A673 (cell line): ENCODE data around the gene KCNQ1. TPM values are rescaled to one million over a fixed set of nuclear protein-coding genes. Genes with fewer than 3 reads are reported as not detected.

ENCODE experiments used
- BruUV-seq: library from RNA; stranded (reverse); fragments of 400-500 nt; replicated peaks from 2 replicates; lab custom pipeline; 2021; lab: Mats Ljungman, UMichigan
- CTCF ChIA-PET: fragments of 300-600 bp; sonication (Branson Sonifier 250); formaldehyde crosslinking; loops from one replicate; lab custom pipeline; 2022; ENCODE audit warnings: antibody characterized with exemption; lab: Charles Lee
- POLR2A ChIA-PET: fragments of 300-600 bp; sonication (Branson Sonifier 250); formaldehyde crosslinking; loops from one replicate; lab custom pipeline; 2022; ENCODE audit warnings: antibody characterized with exemption; ENCODE audit not compliant: low non-redundant PET; lab: Charles Lee
- DNase-seq: peaks from one replicate; pipeline ENCODE4 v3.0.0-alpha.2; 2015; ENCODE audit warnings: low spot score
- H3K27ac ChIP-seq: fragments of 200-600 bp; sonication (generic); 2 replicates; pipeline ENCODE4 v1.5.1; 2016; ENCODE audit warnings: mixed run types, low read depth, mild to moderate bottlenecking, mixed read lengths, antibody characterized with exemption, low read length; ENCODE audit not compliant: poor library complexity, severe bottlenecking
- H3K27me3 ChIP-seq: fragments of 200-600 bp; sonication (generic); replicated peaks from 2 replicates; pipeline ENCODE4 v1.6.1; 2017; ENCODE audit warnings: mixed run types, low read depth, mild to moderate bottlenecking, mixed read lengths, antibody characterized with exemption, low read length; ENCODE audit not compliant: insufficient read depth, poor library complexity
- H3K36me3 ChIP-seq: fragments of 200-600 bp; sonication (generic); 2 replicates; pipeline ENCODE4 v1.6.1; 2016; ENCODE audit warnings: mixed run types, mild to moderate bottlenecking, mixed read lengths, antibody characterized with exemption, low read length; ENCODE audit not compliant: insufficient read depth, poor library complexity, severe bottlenecking
- H3K4me1 ChIP-seq: fragments of 200-600 bp; sonication (generic); 2 replicates; pipeline ENCODE4 v1.6.1; 2017; ENCODE audit warnings: mixed run types, mild to moderate bottlenecking, mixed read lengths, antibody characterized with exemption, low read length; ENCODE audit not compliant: insufficient read depth, poor library complexity, severe bottlenecking
- H3K4me3 ChIP-seq: fragments of 200-600 bp; sonication (generic); 2 replicates; pipeline ENCODE4 v1.5.1; 2016; ENCODE audit warnings: low read depth, mixed run types, mild to moderate bottlenecking, mixed read lengths, low read length; ENCODE audit not compliant: poor library complexity, severe bottlenecking
- H3K9me3 ChIP-seq: fragments of 200-600 bp; sonication (generic); 2 replicates; pipeline ENCODE4 v1.6.1; 2016; ENCODE audit warnings: mixed run types, low read depth, mild to moderate bottlenecking, mixed read lengths, antibody characterized with exemption, low read length; ENCODE audit not compliant: poor library complexity, severe bottlenecking
- EZH2 ChIP-seq: fragments of 200-600 bp; sonication (generic); IDR thresholded peaks from 2 replicates; pipeline ENCODE4 v1.6.1; 2017; ENCODE audit warnings: borderline replicate concordance, low read depth, mild to moderate bottlenecking, mixed read lengths, antibody characterized with exemption, low read length; ENCODE audit not compliant: poor library complexity, severe bottlenecking
- intact Hi-C: fragments of 100-400 bp; cut with micrococcal nuclease; formaldehyde crosslinking; loops from one replicate; pipeline ENCODE4 v1.10.0; 2022; ENCODE audit not compliant: unreplicated experiment
- total RNA-seq: library from RNA; stranded (reverse); gene quantifications from 2 replicates; pipeline ENCODE4 v1.2.3, GENCODE V29; 2021
- TF ChIP-seq, protein P1 (sequence below): fragments of 300-800, 200-600 bp; sonication (generic); conservative IDR thresholded peaks from 2 replicates; pipeline ENCODE4 v1.5.1; 2017; ENCODE audit warnings: low read depth, mild to moderate bottlenecking, antibody characterized with exemption, low read length, moderate library complexity, mixed read lengths

The KCNQ1 gene
- total RNA-seq, 1 experiment from 2014 or later = not detected

DNA sequence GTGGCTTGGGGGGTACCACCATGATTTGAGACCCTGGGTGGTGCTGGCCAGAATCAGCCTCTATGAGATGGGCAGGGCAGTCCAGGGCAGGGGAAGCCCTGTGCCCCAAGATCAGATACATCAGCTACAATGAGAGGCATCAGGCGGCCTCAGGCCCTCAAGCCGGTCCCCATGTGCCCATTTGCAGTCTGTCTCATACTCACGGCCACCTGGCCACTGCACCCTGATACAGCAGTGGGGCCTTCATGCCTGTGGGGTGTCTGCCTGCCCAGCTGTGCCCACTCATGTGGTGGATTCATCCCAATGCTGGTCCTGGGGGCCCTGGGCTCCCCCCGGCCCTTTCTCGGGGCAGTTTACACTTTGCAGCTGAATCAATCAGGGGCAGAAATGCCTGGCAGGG lies 297.4 kb downstream of the KCNQ1 start:
- Histone ChIP-seq H3K4me3 (no peak overlapping the region), H3K36me3 (no peaks in the 10 kb centered on the region), H3K9me3 (no peaks in the 10 kb centered on the region), H3K4me1 (peaks cover 7% of the 10 kb centered on the region), H3K27ac (no peak overlapping the region), H3K27me3 (no peaks in the 10 kb centered on the region)
- no TSS peak for BruUV-seq
- no peak for TF ChIP-seq EZH2
- intact Hi-C loops = no loop called here
- no peak for DNase-seq
- ChIA-PET POLR2A (no interaction called here), CTCF (no interaction called here)

DNA sequence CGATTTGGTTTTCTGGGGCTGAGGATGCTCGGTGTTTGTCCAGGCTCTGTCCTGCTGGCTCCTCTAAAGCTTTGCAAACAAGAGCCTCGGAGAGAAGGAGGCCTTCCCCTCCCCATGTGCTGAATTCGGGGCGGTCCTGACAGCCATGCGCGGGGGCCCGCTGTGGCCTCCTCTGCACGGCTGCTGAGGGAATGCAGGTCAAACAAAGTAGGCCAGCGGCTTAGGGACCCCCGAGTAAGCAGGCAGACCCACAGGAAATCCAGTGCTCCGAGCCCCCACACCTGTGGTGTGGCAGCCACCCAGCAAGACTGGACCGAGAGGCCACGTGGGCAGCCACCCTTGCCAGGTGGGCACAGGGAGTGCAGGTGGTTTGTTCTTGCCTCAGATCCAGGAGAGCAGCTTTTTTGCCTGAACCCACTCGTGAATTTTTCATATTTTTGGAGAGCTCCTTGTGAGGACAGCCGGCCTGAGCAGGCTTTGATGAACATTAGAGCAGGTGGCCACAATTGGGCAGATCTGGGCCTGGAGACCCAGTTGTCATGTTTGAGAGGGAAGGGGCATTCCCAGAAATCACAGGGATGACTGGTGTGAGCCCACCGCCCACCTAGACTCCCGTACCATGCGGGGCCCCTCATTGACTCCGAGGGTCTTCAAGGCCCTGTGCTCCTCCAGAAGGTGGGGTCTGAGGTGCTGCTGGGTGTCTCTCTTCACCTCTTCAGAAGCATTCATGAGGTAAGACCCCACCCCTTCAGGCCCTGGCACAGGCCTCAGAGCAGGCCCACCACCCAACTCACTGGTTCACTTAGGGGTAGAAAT lies 298.0 kb downstream of the KCNQ1 start:
- Histone ChIP-seq H3K9me3 (no peaks in the 10 kb centered on the region), H3K27ac (no peak overlapping the region), H3K27me3 (no peaks in the 10 kb centered on the region), H3K36me3 (no peaks in the 10 kb centered on the region), H3K4me1 (peaks cover 11% of the 10 kb centered on the region), H3K4me3 (no peak overlapping the region)
- intact Hi-C loops = no loop called here
- POLR2A ChIA-PET = no interaction called here
- CTCF ChIA-PET = no interaction called here
- no peak for DNase-seq
- no peak for TF ChIP-seq EZH2
- TF ChIP-seq, protein P1, sequence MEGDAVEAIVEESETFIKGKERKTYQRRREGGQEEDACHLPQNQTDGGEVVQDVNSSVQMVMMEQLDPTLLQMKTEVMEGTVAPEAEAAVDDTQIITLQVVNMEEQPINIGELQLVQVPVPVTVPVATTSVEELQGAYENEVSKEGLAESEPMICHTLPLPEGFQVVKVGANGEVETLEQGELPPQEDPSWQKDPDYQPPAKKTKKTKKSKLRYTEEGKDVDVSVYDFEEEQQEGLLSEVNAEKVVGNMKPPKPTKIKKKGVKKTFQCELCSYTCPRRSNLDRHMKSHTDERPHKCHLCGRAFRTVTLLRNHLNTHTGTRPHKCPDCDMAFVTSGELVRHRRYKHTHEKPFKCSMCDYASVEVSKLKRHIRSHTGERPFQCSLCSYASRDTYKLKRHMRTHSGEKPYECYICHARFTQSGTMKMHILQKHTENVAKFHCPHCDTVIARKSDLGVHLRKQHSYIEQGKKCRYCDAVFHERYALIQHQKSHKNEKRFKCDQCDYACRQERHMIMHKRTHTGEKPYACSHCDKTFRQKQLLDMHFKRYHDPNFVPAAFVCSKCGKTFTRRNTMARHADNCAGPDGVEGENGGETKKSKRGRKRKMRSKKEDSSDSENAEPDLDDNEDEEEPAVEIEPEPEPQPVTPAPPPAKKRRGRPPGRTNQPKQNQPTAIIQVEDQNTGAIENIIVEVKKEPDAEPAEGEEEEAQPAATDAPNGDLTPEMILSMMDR = no peak
- BruUV-seq = no TSS peak

DNA sequence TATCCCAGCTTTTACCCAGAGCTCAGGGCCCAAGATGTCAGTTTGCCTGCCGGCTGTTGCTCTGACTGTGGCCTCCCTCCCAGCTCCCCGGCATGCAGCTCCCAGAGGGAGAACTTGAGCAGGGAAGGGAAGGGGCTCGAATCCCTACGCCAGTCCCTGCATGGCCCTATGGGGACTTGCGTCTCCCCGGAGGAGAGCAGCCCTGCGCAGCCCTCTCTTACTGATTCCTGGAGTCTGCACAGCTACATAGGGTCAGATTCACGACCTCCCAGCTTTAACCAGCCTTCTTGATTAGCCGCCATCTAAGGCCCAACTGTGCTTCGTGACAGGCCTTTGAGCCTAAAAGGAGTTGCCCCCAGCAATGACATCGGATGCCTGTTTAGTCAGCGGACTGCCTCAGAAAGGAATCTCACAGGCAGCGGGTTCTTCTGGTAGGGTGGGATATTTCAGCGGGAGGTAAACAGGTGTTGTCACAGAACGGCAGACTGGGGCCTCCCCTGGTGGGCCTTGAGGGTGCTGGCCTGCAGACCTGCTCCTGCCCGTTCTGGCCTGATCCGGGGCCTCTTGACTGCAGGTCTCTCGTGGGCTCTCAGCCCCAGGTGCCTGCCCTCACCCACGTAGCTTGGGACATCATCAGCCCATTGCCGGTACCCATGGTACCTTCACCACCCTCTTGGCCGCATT lies 298.8 kb downstream of the KCNQ1 start:
- intact Hi-C loops = no loop called here
- H3K27ac ChIP-seq = no peak overlapping the region
- TF ChIP-seq, protein P1 = no peak
- no peak for TF ChIP-seq EZH2
- CTCF ChIA-PET = no interaction called here
- H3K4me3 ChIP-seq = no peak overlapping the region
- H3K27me3 ChIP-seq = no peaks in the 10 kb centered on the region
- POLR2A ChIA-PET = interaction anchor here (0.6 kb wide), 1 partner anchor 367 kb away, joined by 6 read pairs; the partner anchor contains the start of gene CD81
- peaks cover 11% of the 10 kb centered on the region for H3K4me1 ChIP-seq
- no TSS peak for BruUV-seq
- H3K36me3 ChIP-seq = no peaks in the 10 kb centered on the region
- no peaks in the 10 kb centered on the region for H3K9me3 ChIP-seq
- no peak for DNase-seq
